ENCODE results near the gene CFAP43. TPM values are rescaled to one million over a fixed set of nuclear protein-coding genes. Genes with fewer than 3 reads are reported as not detected.

CFAP43 gene
- total and polyA plus RNA-seq, 9 of the 15 experiments (the other 6 are each of a cell fraction or from before 2014, with no cell fraction given) = 0.07 to 0.86 (median 0.11) TPM; not detected in 1

GRCh38 chr10:104231784-104232612 lies at the start of gene CFAP43 (continued):
- TF ChIP-seq PREB (CRISPR knock-in tag; IDR thresholded peaks at IDR 0.05) (no peak), FOXA3 (CRISPR knock-in tag; conservative IDR thresholded peaks at IDR 0.05 in 1 of 2, IDR thresholded peaks at IDR 0.05 in 1 of 2) (no peak; a peak in 1 of 4 replicates), ZBTB43 (CRISPR knock-in tag; IDR thresholded peaks at IDR 0.05) (no peak), POLR3G (IDR thresholded peaks at IDR 0.05; ENCODE audit: extremely low read depth, insufficient read length, insufficient replicate concordance) (no peak), ZNF586 (CRISPR knock-in tag; conservative IDR thresholded peaks at IDR 0.05) (no peak), MCM3 (IDR thresholded peaks at IDR 0.05) (no peak), ZNF444 (CRISPR knock-in tag; IDR thresholded peaks at IDR 0.05) (no peak), SREBF1 (IDR thresholded peaks at IDR 0.05; ENCODE audit: borderline replicate concordance, low read depth, low read length) (no peak), KAT7 (CRISPR knock-in tag; IDR thresholded peaks at IDR 0.05; ENCODE audit: borderline replicate concordance) (no peak), ZNF655 (CRISPR knock-in tag; IDR thresholded peaks at IDR 0.05) (no peak), HINFP (tag; conservative IDR thresholded peaks at IDR 0.05; ENCODE audit: low read depth) (no peak), SP1 (CRISPR knock-in tag; IDR thresholded peaks at IDR 0.05) (no peak), BCL6 (CRISPR knock-in tag; IDR thresholded peaks at IDR 0.05) (no peak), POLR3A (IDR thresholded peaks at IDR 0.05; ENCODE audit: borderline replicate concordance, extremely low read depth, insufficient read depth, insufficient read length) (no peak), ZFP1 (CRISPR knock-in tag; IDR thresholded peaks at IDR 0.05) (no peak), ZBTB17 (CRISPR knock-in tag; IDR thresholded peaks at IDR 0.05) (no peak)
